HepG2 (cell line): ENCODE data around the gene ECE2. TPM values are rescaled to one million over a fixed set of nuclear protein-coding genes. Genes with fewer than 3 reads are reported as not detected.

Source experiments
- AGO2 ChIP-seq: fragments of 200-400 bp; formaldehyde crosslinking; optimal IDR thresholded peaks from 2 replicates; pipeline ENCODE3; 2017; ENCODE audit warnings: mild to moderate bottlenecking, low read depth, low read length, moderate library complexity
- FUBP1 ChIP-seq: sonication (generic); formaldehyde crosslinking; IDR thresholded peaks from 2 replicates; pipeline ENCODE4 v1.5.1; 2020; ENCODE audit warnings: missing genetic modification reagents, mild to moderate bottlenecking, borderline replicate concordance
- MIXL1 ChIP-seq: IDR thresholded peaks from 2 replicates; pipeline ENCODE4 v1.6.1; 2016
- RNF2 ChIP-seq: fragments of 450-650 bp; conservative IDR thresholded peaks from 2 replicates; pipeline ENCODE4 v1.6.1; 2016; ENCODE audit warnings: low read depth
- SNAI1 ChIP-seq: sonication (generic); formaldehyde crosslinking; IDR thresholded peaks from 2 replicates; pipeline ENCODE4 v1.5.0; 2020; ENCODE audit warnings: mild to moderate bottlenecking, missing genetic modification reagents, borderline replicate concordance
- SOX6 ChIP-seq, 2 experiments: fragments of 450-650 bp in 1 of 2; sonication (generic) in 1 of 2; formaldehyde crosslinking in 1 of 2; IDR thresholded peaks; 2 replicates each; pipeline versions ENCODE4 v1.4.0 to v1.6.1; 2017 to 2020; ENCODE audit warnings: antibody characterized with exemption in 1 of 2, mild to moderate bottlenecking in 1 of 2, missing genetic modification reagents in 1 of 2
- SRF ChIP-seq: IDR thresholded peaks from 2 replicates; pipeline ENCODE4 v1.6.1; 2011; ENCODE audit warnings: mild to moderate bottlenecking, low read depth, low read length, moderate library complexity
- STAT6 ChIP-seq: sonication (generic); formaldehyde crosslinking; IDR thresholded peaks from 2 replicates; pipeline ENCODE4 v1.4.0; 2020; ENCODE audit warnings: missing genetic modification reagents, mild to moderate bottlenecking, borderline replicate concordance
- SYNCRIP ChIP-seq: fragments of 200-400 bp; formaldehyde crosslinking; IDR thresholded peaks from 2 replicates; pipeline ENCODE4 v1.6.1; 2018; ENCODE audit warnings: mild to moderate bottlenecking, low read depth, low read length; ENCODE audit not compliant: insufficient read depth
- TERF1 ChIP-seq: sonication (generic); formaldehyde crosslinking; IDR thresholded peaks from 2 replicates; pipeline ENCODE4 v1.8.0; 2022; ENCODE audit warnings: mild to moderate bottlenecking, missing genetic modification reagents, moderate library complexity
- ZNF101 ChIP-seq: sonication (generic); formaldehyde crosslinking; IDR thresholded peaks from 2 replicates; pipeline ENCODE4 v1.4.0; 2020; ENCODE audit warnings: mild to moderate bottlenecking, low read depth, missing genetic modification reagents, borderline replicate concordance
- ZNF205 ChIP-seq: IDR thresholded peaks from 2 replicates; pipeline ENCODE4 v1.6.1; 2018; ENCODE audit warnings: missing biosample characterization, missing genetic modification reagents
- ZNF557 ChIP-seq: sonication (generic); formaldehyde crosslinking; IDR thresholded peaks from 2 replicates; pipeline ENCODE4 v1.4.0; 2020; ENCODE audit warnings: missing genetic modification reagents
- ZNF646 ChIP-seq: sonication (generic); formaldehyde crosslinking; IDR thresholded peaks from 2 replicates; pipeline ENCODE4 v1.9.0; 2021; ENCODE audit warnings: mild to moderate bottlenecking, missing genetic modification reagents
- polyA plus RNA-seq, 8 experiments: library from polyadenylated mRNA; depleted of rRNA in 3 of 8; stranded (reverse) in 7 of 8; unstranded in 1 of 8; fragments of >200 nt; fragmentation: Illumina TruSeq in 4 of 8; extraction: Trizol in 4 of 8; gene quantifications; 2 replicates each; pipeline versions ENCODE4 v1.2.1 to v1.2.3, GENCODE V29; 2011 to 2016; ENCODE audit warnings: low read depth in 4 of 8, missing spikeins in 1 of 8, mixed read lengths in 1 of 8; ENCODE audit not compliant: insufficient read depth in 1 of 8
- total RNA-seq, 5 experiments: library from RNA; depleted of rRNA; stranded (reverse); fragments of >200 nt; fragmentation: Illumina TruSeq; extraction: Trizol; gene quantifications; 2 replicates each; pipeline ENCODE4 v1.2.3, GENCODE V29; 2016; ENCODE audit warnings: low read depth in 1 of 5

Gene ECE2
- total and polyA plus RNA-seq, 2 of the 13 experiments (the other 11 are each of a cell fraction or from before 2014, with no cell fraction given) = not detected

- TF ChIP-seq ZNF646 (no peak), ZNF557 (CRISPR knock-in tag) (peak; percentile 90), ZNF101 (CRISPR knock-in tag) (no peak), SOX6 (IDR thresholded peaks at IDR 0.05) (no peak), SOX6 (CRISPR knock-in tag; IDR thresholded peaks at IDR 0.05) (peak; percentile 88), SYNCRIP (no peak), STAT6 (CRISPR knock-in tag) (0 out of 2 replicates have a peak, but pooled peaks have one; percentile 26), SRF (no peak), ZNF205 (CRISPR knock-in tag) (no peak), FUBP1 (CRISPR knock-in tag) (no peak), TERF1 (CRISPR knock-in tag) (no peak), RNF2 (no peak), MIXL1 (peak; percentile 81; the same call in 1 of the 2 replicates), AGO2 (peak; percentile 99), SNAI1 (CRISPR knock-in tag) (peak; percentile 82; the same call in 1 of the 2 replicates)
These were observed 34.1 kb upstream of the ECE2 start (continued) for GRCh38 chr3:184241447-184242296.
